Subcutaneous adipose tissue (tissue), 4 donors: Measurements from ENCODE around the gene EIF5. TPM values are rescaled to one million over a fixed set of nuclear protein-coding genes. Genes with fewer than 3 reads are reported as not detected.

Experiments
- total RNA-seq, 4 donors: library from RNA; depleted of rRNA; stranded (reverse); fragments of >200 nt; gene quantifications; one replicate each; pipeline ENCODE4 v1.1.0, GENCODE V29; 2016
- TF ChIP-seq, protein P1 (sequence below): fragments of 450-650 bp; IDR thresholded peaks from one replicate; pipeline ENCODE4 v1.5.1; 2016; ENCODE audit warnings: low read depth, mild to moderate bottlenecking, control low read depth, antibody characterized with exemption, moderate library complexity

EIF5 gene
- total RNA-seq, 4 donors from 2014 or later: 124 to 353 (median 137) TPM

DNA sequence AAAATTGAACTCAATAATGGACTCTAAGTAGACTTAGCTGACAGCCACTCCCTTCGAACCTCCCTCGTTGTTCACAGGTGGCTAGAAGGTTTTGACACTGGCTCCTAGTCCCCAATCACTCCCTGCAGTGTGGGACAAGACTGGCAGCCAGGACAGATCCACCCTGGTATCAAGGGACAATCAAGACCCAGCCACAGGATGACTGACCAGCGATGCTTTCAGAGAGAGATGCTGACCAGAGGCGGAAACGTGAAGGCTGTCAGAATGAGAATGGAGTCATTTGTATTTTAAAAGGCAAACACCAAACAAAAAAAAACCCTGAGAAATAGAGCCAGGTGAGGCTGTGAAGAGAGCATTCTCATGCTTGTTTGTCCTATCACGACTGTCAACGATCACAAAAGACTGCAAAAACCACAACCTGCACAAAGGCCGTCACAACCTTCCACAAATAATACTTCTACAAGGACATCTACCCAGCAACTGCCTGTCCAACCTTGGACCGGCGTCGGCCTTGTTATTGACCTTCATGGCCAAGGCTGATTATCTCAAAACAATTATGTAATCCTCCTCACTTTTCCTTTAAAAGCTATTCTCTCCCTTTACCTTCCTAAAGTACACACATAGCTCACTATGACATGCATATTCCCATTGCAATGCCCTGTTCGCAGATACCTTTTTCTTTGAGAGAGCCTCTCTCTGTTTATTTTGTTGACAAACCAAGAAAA is 13.2 kb downstream of the EIF5 start:
- TF ChIP-seq, protein P1, sequence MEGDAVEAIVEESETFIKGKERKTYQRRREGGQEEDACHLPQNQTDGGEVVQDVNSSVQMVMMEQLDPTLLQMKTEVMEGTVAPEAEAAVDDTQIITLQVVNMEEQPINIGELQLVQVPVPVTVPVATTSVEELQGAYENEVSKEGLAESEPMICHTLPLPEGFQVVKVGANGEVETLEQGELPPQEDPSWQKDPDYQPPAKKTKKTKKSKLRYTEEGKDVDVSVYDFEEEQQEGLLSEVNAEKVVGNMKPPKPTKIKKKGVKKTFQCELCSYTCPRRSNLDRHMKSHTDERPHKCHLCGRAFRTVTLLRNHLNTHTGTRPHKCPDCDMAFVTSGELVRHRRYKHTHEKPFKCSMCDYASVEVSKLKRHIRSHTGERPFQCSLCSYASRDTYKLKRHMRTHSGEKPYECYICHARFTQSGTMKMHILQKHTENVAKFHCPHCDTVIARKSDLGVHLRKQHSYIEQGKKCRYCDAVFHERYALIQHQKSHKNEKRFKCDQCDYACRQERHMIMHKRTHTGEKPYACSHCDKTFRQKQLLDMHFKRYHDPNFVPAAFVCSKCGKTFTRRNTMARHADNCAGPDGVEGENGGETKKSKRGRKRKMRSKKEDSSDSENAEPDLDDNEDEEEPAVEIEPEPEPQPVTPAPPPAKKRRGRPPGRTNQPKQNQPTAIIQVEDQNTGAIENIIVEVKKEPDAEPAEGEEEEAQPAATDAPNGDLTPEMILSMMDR: no peak

DNA sequence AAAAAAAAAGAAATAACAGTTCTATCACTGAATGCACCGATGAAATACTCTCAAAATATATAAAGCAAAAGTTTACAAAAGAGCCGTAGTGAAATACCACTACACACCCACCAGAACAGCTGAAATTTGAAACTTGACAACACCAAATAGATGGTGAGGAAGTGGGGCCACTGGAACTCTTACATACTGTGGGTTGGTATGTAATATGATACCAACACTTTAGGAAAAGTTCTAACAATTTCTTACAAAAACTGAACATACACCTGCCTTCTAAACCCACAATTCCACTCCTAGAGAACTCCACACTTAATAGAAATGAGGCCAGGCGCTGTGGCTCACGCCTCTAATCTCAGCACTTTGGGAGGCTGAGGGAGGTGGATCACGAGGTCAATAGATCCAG is 14.1 kb downstream of the EIF5 start:
- TF ChIP-seq, protein P1: no peak

DNA sequence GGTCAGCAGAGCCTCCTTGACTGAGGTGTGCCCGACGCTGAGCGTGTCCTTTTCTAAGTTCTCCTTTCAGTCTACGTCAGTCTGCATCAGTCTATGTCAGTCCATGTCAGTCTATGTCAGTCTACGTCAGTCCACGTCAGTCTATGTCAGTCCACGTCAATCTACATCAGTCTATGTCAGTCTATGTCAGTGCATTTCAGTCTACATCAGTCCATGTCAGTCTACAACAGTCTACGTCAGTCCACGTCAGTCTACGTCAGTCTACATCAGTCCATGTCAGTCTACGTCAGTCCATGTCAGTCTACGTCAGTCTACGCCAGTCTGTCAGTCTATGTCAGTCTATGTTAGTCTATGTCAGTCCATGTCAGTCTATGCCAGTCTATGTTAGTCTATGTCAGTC is 15.9 kb downstream of the EIF5 start:
- TF ChIP-seq, protein P1: no peak

DNA sequence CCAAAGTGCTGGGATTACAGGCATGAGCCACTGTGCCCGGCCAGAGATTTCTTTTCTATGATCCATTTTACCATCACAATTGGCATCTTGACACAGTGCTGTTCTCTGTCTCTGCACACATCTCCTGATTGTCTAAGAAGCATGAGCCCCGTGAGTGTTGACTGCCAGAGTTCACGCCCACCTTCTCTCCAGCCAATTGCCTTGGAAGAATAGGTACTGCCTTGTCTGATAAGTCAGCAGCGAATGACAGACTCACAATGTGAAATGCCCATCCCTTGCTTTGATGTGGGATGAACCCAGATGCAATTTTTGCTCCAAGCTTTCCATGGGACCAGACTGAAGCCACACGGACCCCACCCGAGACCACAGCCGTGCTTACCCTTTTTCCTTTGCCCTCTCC is 19.3 kb downstream of the EIF5 start:
- TF ChIP-seq, protein P1: no peak

DNA sequence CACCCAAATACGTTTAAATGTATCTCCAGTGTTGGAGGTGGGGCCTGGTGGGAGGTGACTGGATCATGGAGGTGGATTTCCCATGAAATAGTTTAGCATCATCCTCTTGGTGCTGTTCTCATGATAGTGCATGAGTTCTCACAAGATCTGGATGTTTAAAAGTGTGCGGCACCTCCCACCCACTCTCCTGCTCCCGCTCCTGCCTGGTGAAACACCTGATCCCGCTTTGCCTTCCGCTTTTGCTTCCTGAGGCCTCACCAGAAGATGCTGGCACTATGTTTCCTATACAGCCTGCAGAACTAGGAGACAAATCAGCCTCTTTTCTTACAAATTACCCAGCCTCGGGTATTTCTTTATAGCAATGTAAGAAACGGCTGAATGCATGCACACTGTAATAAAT is 20.1 kb downstream of the EIF5 start:
- TF ChIP-seq, protein P1: no peak

DNA sequence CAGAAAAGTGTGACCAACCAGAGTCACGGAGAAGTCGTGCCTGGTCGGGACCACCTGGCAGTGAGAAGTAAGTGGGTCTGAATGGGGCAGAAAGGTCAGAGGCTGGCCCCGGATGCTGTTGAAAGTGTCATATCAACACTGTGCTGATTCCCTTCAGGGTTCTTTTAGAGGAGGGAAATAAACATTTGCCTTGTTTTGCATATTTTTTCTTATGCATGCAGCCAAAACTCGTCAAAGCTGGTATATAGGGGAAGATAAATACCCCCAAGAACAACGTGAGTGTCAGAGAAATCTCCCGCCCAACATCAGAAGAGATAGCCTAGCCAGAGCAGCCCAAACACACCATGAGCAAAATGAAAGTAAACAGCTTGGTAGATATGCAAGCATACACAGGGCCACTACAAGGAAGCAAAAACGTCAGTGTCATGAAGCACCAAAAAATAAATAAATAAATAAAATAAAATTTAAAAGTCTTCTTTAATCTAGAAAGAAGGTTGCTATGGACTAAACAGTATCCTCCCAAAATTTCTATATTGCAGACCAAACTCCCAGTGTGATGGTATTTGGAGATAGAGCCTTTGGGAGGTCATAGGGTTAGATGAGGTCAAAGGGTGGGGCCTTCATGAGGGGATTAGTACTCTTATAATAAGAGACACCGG is 22.1 kb downstream of the EIF5 start:
- TF ChIP-seq, protein P1: no peak

DNA sequence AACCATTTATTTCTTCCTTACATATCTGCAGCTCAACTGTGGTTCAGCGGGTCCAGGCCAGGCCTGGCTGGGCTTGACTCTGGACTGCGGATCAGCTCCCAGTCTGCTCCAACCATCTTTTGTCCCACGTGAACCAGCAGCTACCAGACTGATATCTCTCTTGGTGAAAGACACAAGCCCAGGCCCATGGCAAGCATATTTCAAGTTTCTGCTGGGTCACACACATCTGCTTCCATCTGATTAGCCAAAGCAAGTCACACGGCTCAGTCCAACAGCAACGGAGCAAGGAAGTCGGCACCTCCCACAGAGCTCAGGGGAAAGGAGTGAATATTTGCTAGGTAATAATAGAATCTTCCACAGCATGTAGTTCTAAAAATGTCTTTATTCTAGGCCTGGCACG is 26.5 kb downstream of the EIF5 start:
- TF ChIP-seq, protein P1: no peak
